Stomach (tissue), 4 donors: ENCODE results near the gene COBL.

Experiments used
- CTCF ChIP-seq, 7 experiments: fragments of 450-650 bp in 4 of 7; fragments of 200-600 bp in 3 of 7; sonication (generic) in 3 of 7; IDR thresholded peaks; one replicate each; pipeline ENCODE4 v1.5.1; 2016 to 2019; ENCODE audit warnings: antibody characterized with exemption in 7 of 7, control low read depth in 2 of 7, mild to moderate bottlenecking in 1 of 7
- POLR2AphosphoS5 ChIP-seq, 3 donors: sonication (generic); formaldehyde crosslinking; IDR thresholded peaks; one replicate each; pipeline ENCODE4 v1.6.1; 2016; ENCODE audit warnings: antibody characterized with exemption in 3 of 3

DNA sequence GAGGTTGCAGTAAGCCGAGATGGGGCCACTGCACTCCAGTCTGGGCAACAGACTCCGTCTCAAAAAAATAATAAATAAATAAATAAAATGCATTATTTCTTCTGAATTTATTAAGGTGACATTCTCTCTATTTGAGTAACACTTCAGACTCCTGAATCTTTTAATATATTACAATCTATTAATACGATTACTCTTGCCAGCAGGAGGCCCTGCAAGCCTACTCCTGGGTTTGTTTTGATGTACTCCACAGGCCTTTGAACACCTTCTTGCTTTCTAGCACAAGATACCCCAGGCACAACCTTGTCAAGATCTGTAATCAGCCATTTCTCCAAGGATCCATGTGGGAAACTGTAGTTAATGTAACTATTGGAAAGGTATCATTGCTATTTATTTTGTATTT lies 63.5 kb downstream of the COBL start:
- TF ChIP-seq CTCF (IDR thresholded peaks at IDR 0.05): peak in 1 of 7 experiments; percentile 14
- TF ChIP-seq POLR2AphosphoS5 (IDR thresholded peaks at IDR 0.05): no peak
